ENCODE data around the gene BOK.
A peak's percentile ranks its signal among the peaks of the same experiment; 100 is the strongest.

Gene BOK

DNA sequence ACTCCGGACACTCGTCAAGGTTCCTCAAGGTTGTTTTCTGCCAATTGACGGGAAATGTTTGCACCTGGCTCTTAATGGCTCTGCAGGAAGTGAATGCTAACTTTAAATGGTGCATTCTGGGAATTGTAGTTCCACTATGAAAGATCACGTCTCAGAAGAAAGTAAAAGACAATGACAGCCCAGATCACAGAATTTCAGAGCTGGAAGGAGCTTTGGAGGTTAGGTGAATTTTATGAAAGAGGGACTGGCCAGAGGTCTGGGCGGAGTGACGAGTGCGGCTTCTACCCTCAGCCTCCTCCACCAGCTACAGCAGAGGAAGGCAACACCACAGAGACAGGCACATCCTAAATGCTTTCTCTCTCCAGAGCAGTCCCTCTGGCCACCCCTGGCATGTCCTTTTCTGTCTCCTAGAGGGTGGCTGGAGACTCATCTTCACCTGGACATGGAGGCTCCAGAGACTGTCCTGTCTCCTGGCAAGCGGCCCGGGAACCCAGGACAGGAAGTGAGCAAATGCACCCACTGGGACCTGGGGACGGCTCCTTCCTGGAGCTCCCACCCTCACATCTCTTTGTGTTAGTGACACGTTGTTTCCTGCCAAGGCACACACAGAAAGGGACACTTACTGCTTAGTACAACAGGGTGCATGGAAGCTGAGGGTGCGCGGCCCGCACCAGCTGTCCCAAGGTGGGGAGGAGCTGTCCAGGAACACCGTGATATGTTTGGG, 59.0 kb downstream of the BOK start:
- TF ChIP-seq, protein P1, sequence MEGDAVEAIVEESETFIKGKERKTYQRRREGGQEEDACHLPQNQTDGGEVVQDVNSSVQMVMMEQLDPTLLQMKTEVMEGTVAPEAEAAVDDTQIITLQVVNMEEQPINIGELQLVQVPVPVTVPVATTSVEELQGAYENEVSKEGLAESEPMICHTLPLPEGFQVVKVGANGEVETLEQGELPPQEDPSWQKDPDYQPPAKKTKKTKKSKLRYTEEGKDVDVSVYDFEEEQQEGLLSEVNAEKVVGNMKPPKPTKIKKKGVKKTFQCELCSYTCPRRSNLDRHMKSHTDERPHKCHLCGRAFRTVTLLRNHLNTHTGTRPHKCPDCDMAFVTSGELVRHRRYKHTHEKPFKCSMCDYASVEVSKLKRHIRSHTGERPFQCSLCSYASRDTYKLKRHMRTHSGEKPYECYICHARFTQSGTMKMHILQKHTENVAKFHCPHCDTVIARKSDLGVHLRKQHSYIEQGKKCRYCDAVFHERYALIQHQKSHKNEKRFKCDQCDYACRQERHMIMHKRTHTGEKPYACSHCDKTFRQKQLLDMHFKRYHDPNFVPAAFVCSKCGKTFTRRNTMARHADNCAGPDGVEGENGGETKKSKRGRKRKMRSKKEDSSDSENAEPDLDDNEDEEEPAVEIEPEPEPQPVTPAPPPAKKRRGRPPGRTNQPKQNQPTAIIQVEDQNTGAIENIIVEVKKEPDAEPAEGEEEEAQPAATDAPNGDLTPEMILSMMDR (IDR thresholded peaks at IDR 0.05; ENCODE audit: extremely low read depth, insufficient read depth, missing control alignments): no peak
- in situ Hi-C loops (cut with MboI; ENCODE audit: low pct_unique_long_range_greater_than_20kb, low sequenced_read_pairs, unreplicated experiment): no loop called here
- DNase-seq (ENCODE audit: low spot score): peak; percentile 61

DNA sequence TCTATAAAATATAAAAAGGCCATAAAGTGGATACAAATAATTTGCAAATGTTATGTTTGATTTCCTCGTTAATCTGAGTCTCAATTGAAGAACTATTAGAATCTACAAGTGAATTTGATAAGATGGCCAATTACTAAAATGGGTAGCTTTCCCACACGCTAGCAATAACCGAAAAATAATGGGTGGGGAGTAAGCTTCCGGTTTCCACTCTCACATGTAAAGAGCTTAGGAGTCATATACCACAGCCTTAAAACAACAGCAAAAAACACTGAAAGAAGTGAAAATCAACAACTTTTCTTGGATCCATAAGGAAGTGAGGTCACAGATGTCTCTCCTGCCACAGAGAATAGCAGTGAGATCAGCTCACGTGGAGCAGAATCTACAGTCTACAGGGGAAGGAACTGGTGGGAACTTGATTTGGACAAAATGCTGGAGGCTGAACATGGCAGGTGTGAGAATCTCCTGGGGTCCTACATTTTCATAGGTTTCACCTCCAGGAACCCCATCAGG, 59.8 kb downstream of the BOK start:
- TF ChIP-seq, protein P1 (IDR thresholded peaks at IDR 0.05; ENCODE audit: extremely low read depth, insufficient read depth, missing control alignments): no peak
- in situ Hi-C loops (cut with MboI; ENCODE audit: low pct_unique_long_range_greater_than_20kb, low sequenced_read_pairs, unreplicated experiment): no loop called here
- DNase-seq (ENCODE audit: low spot score): no peak

DNA sequence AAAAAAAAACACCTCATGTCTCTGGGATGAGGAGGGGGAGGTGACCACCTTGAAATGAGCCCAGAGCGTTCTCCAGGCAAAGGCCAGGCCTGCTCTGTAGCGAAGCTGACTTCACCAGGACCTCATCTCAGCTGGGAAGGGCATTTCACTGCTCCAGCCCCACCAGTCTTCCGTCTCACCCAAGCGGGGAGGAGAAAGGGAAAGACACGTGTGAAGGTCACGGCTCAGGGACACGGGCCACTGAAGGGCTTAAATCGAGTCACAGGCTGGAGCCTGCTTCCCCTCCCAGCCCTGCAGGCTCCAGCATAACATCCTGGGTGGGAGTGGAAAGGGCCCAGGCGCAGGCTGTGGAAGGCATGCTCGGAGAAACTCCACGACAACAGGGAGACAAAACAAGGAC, 60.3 kb downstream of the BOK start:
- in situ Hi-C loops (cut with MboI; ENCODE audit: low pct_unique_long_range_greater_than_20kb, low sequenced_read_pairs, unreplicated experiment): no loop called here
- TF ChIP-seq, protein P1 (IDR thresholded peaks at IDR 0.05; ENCODE audit: extremely low read depth, insufficient read depth, missing control alignments): no peak
- no peak for DNase-seq (ENCODE audit: low spot score)

DNA sequence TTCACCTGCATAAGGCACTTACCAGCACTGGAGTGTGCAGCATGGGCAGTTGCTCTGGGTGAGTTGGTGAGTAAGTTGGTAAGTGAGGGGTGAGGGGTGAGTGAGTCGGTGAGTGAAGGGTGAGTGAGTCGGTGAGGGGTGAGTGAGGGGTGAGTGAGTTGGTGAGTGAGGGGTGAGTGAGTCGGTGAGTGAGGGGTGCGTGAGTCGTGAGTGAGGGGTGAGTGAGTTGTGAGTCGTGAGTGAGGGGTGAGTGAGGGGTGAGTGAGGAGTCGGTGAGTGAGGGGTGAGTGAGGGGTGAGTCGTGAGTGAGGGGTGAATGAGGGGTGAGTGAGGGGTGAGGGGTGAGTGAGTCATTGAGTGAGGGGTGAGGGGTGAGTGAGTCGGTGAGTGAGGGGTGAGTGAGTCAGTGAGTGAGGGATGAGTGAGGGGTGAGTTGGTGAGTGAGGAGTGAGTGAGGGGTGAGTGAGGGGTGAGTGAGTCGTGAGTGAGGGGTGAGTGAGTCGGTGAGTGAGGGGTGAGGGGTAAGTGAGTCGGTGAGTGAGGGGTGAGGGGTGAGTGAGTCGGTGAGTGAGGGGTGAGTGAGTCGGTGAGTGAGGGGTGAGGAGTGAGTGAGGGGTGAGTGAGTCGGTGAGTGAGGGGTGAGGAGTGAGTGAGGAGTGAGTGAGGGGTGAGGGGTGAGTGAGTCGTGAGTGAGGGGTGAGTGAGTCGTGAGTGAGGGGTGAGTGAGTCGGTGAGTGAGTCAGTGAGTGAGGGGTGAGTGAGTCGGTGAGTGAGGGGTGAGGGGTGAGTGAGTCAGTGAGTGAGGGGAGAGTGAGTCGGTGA, 61.3 kb downstream of the BOK start:
- in situ Hi-C loops (cut with MboI; ENCODE audit: low pct_unique_long_range_greater_than_20kb, low sequenced_read_pairs, unreplicated experiment): no loop called here
- DNase-seq (ENCODE audit: low spot score): no peak
- TF ChIP-seq, protein P1 (IDR thresholded peaks at IDR 0.05; ENCODE audit: extremely low read depth, insufficient read depth, missing control alignments): no peak

DNA sequence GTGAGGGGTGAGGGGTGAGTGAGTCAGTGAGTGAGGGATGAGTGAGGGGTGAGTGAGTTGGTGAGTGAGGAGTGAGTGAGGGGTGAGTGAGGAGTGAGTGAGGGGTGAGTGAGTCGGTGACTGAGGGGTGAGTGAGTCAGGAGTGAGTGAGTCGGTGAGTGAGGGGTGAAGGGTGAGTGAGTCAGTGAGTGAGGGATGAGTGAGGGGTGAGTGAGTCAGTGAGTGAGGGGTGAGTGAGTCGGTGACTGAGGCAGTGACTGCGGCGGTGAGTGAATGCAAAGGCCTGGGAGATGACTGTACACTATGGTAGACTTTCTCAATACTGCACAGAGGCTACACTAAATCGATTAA, 61.8 kb downstream of the BOK start:
- TF ChIP-seq, protein P1 (IDR thresholded peaks at IDR 0.05; ENCODE audit: extremely low read depth, insufficient read depth, missing control alignments): no peak
- no peak for DNase-seq (ENCODE audit: low spot score)
- in situ Hi-C loops (cut with MboI; ENCODE audit: low pct_unique_long_range_greater_than_20kb, low sequenced_read_pairs, unreplicated experiment): no loop called here

Measured in GM13977 (cell line).